HG03558 (cell line): ENCODE data around the gene SHROOM2.

ENCODE experiments used
- ATAC-seq: cut with Tn5 transposase; IDR thresholded peaks from one replicate; pipeline ENCODE4 v1.9.1; 2021; ENCODE audit warnings: moderate number of reproducible peaks; ENCODE audit not compliant: unreplicated experiment; ENCODE audit errors: extremely low read depth

Gene SHROOM2

GRCh38 chrX:9980927-9981326, 194.7 kb downstream of the SHROOM2 start:
- no peak for ATAC-seq

GRCh38 chrX:9983441-9983840, 197.2 kb downstream of the SHROOM2 start:
- no peak for ATAC-seq

GRCh38 chrX:9983846-9984245, 197.6 kb downstream of the SHROOM2 start:
- ATAC-seq: no peak

- ATAC-seq: no peak
These were observed 202.5 kb downstream of the SHROOM2 start for GRCh38 chrX:9988762-9989161.

- ATAC-seq: no peak
These were observed 205.8 kb downstream of the SHROOM2 start for GRCh38 chrX:9992061-9992460.

GRCh38 chrX:9992724-9993123, 206.5 kb downstream of the SHROOM2 start:
- ATAC-seq: no peak

- ATAC-seq: no peak
These were observed 209.7 kb downstream of the SHROOM2 start for GRCh38 chrX:9995855-9996339.

GRCh38 chrX:9997041-9997440, 210.8 kb downstream of the SHROOM2 start:
- ATAC-seq: no peak

- ATAC-seq: no peak
These were observed 211.3 kb downstream of the SHROOM2 start for GRCh38 chrX:9997524-9997923.
